MM.1S (cell line): Measurements from ENCODE around the gene TCF25.

Experiments used
- DNase-seq: peaks from one replicate; pipeline ENCODE4 v3.0.0-alpha.2; 2015
- H2AFZ ChIP-seq: fragments of 300-600 bp; sonication (generic); 2 replicates; pipeline ENCODE4 v1.6.0; 2016; ENCODE audit warnings: antibody characterized with exemption, low read length
- H3F3A ChIP-seq: fragments of 300-600 bp; sonication (generic); 2 replicates; pipeline ENCODE4 v1.6.1; 2016; ENCODE audit warnings: mild to moderate bottlenecking, antibody characterized with exemption, low read length, moderate library complexity, mixed read lengths; ENCODE audit not compliant: insufficient read depth
- H3K27ac ChIP-seq: fragments of 300-600 bp; sonication (generic); 2 replicates; pipeline ENCODE4 v1.5.1; 2016; ENCODE audit warnings: mild to moderate bottlenecking, low read length
- H3K27me3 ChIP-seq: fragments of 300-600 bp; sonication (generic); replicated peaks from 2 replicates; pipeline ENCODE4 v1.6.0; 2016; ENCODE audit warnings: low read length; ENCODE audit not compliant: insufficient read depth
- H3K36me3 ChIP-seq: fragments of 300-600 bp; sonication (generic); replicated peaks from 2 replicates; pipeline ENCODE4 v1.6.1; 2016; ENCODE audit warnings: mild to moderate bottlenecking, low read length, mixed read lengths; ENCODE audit not compliant: insufficient read depth
- H3K4me1 ChIP-seq: fragments of 300-600 bp; sonication (generic); 2 replicates; pipeline ENCODE4 v1.6.1; 2016; ENCODE audit warnings: low read length, mixed read lengths
- H3K4me2 ChIP-seq: fragments of 300-600 bp; sonication (generic); 2 replicates; pipeline ENCODE4 v1.6.0; 2016; ENCODE audit warnings: low read depth, low read length
- H3K4me3 ChIP-seq: fragments of 300-600 bp; sonication (generic); 2 replicates; pipeline ENCODE4 v1.5.1; 2016; ENCODE audit warnings: low read length, mixed read lengths
- H3K79me2 ChIP-seq: fragments of 300-600 bp; sonication (generic); 2 replicates; pipeline ENCODE4 v1.6.1; 2016; ENCODE audit warnings: mixed run types, low read length, mixed read lengths
- H3K9ac ChIP-seq: fragments of 300-600 bp; sonication (generic); 2 replicates; pipeline ENCODE4 v1.6.1; 2016; ENCODE audit warnings: low read length, mixed read lengths
- H3K9me2 ChIP-seq: fragments of 300-600 bp; sonication (generic); replicated peaks from 2 replicates; pipeline ENCODE4 v1.6.1; 2016; ENCODE audit warnings: mild to moderate bottlenecking, low read length, mixed read lengths; ENCODE audit not compliant: insufficient read depth
- H3K9me3 ChIP-seq: fragments of 300-600 bp; sonication (generic); replicated peaks from 2 replicates; pipeline ENCODE4 v1.6.1; 2016; ENCODE audit warnings: mild to moderate bottlenecking, low read length, mixed read lengths; ENCODE audit not compliant: insufficient read depth
- H4K20me1 ChIP-seq: fragments of 300-600 bp; sonication (generic); 2 replicates; pipeline ENCODE4 v1.6.1; 2016; ENCODE audit warnings: mild to moderate bottlenecking, low read length, moderate library complexity, mixed read lengths; ENCODE audit not compliant: insufficient read depth
- CTCF ChIP-seq: fragments of 300-600 bp; sonication (generic); IDR thresholded peaks from 2 replicates; pipeline ENCODE4 v1.5.1; 2016; ENCODE audit warnings: antibody characterized with exemption, low read length, mixed read lengths
- EZH2 ChIP-seq: fragments of 300-600 bp; sonication (generic); optimal IDR thresholded peaks from 2 replicates; pipeline ENCODE3; 2017; ENCODE audit warnings: low read depth, mild to moderate bottlenecking, antibody characterized with exemption, low read length, mixed read lengths
- EZH2phosphoT487 ChIP-seq: fragments of 300-600 bp; sonication (generic); IDR thresholded peaks from 2 replicates; pipeline ENCODE4 v1.6.1; 2018; ENCODE audit warnings: antibody characterized with exemption, low read length

The TCF25 gene

GRCh38 chr16:89936981-89937380, 63.6 kb downstream of the TCF25 start:
- H3K36me3 ChIP-seq, result no peaks in the 10 kb centered on the region
- H4K20me1 ChIP-seq, result no peaks in the 10 kb centered on the region
- H3K9me3 ChIP-seq, result no peaks in the 10 kb centered on the region
- H3K79me2 ChIP-seq, result no peaks in the 10 kb centered on the region
- H3K9me2 ChIP-seq, result no peaks in the 10 kb centered on the region
- no peak overlapping the region for H3K4me2 ChIP-seq
- H2AFZ ChIP-seq, result no peak overlapping the region
- H3K9ac ChIP-seq, result no peak overlapping the region
- no peak overlapping the region for H3K4me3 ChIP-seq
- H3F3A ChIP-seq, result no peaks in the 10 kb centered on the region
- TF ChIP-seq CTCF (no peak), EZH2phosphoT487 (no peak), EZH2 (no peak)
- H3K27ac ChIP-seq, result no peak overlapping the region
- H3K27me3 ChIP-seq, result peaks cover 27% of the 10 kb centered on the region
- no peak for DNase-seq
- H3K4me1 ChIP-seq, result no peaks in the 10 kb centered on the region

GRCh38 chr16:89938175-89938885, 64.9 kb downstream of the TCF25 start:
- no peaks in the 10 kb centered on the region for H3F3A ChIP-seq
- H2AFZ ChIP-seq, result no peak overlapping the region
- no peak for DNase-seq
- H3K27me3 ChIP-seq, result peaks cover 23% of the 10 kb centered on the region
- no peak overlapping the region for H3K4me3 ChIP-seq
- TF ChIP-seq CTCF (no peak), EZH2 (no peak), EZH2phosphoT487 (no peak)
- H3K79me2 ChIP-seq, result no peaks in the 10 kb centered on the region
- no peaks in the 10 kb centered on the region for H3K36me3 ChIP-seq
- no peaks in the 10 kb centered on the region for H4K20me1 ChIP-seq
- no peaks in the 10 kb centered on the region for H3K9me2 ChIP-seq
- H3K9ac ChIP-seq, result no peak overlapping the region
- no peaks in the 10 kb centered on the region for H3K9me3 ChIP-seq
- no peaks in the 10 kb centered on the region for H3K4me1 ChIP-seq
- H3K4me2 ChIP-seq, result no peak overlapping the region
- H3K27ac ChIP-seq, result no peak overlapping the region

DNA sequence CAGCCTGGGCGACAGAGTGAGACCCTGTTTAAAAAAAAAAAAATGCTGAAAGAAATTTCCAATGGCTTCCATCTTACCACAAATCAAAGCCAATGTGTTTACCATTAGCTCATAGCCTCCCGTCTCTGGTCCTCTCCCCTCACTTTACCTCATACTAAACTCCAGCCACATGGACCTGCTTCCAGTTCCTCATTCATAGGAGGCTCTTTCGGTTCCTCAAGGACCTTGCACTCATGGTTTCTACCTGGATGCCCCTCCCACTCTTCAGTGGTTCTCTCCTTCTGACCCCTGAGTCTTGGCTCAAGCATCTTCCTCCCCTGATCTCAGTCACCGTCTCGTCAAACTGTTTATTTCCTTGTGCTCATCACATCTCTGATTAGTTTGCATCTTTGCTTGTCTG, 71.4 kb downstream of the TCF25 start:
- no peaks in the 10 kb centered on the region for H3K36me3 ChIP-seq
- no peaks in the 10 kb centered on the region for H4K20me1 ChIP-seq
- H3K27ac ChIP-seq, result no peak overlapping the region
- H3K4me1 ChIP-seq, result no peaks in the 10 kb centered on the region
- 0 out of 2 replicates have a peak, but pooled peaks cover 3% of the 10 kb centered on the region for H3K79me2 ChIP-seq
- H3K9ac ChIP-seq, result no peak overlapping the region
- TF ChIP-seq CTCF (no peak), EZH2phosphoT487 (no peak), EZH2 (no peak)
- no peaks in the 10 kb centered on the region for H3K27me3 ChIP-seq
- no peak overlapping the region for H3K4me2 ChIP-seq
- no peak overlapping the region for H2AFZ ChIP-seq
- no peak overlapping the region for H3K4me3 ChIP-seq
- no peaks in the 10 kb centered on the region for H3K9me3 ChIP-seq
- no peaks in the 10 kb centered on the region for H3K9me2 ChIP-seq
- H3F3A ChIP-seq, result no peaks in the 10 kb centered on the region
- no peak for DNase-seq
